ENCODE data around the gene MAP3K4.

MAP3K4 gene

DNA sequence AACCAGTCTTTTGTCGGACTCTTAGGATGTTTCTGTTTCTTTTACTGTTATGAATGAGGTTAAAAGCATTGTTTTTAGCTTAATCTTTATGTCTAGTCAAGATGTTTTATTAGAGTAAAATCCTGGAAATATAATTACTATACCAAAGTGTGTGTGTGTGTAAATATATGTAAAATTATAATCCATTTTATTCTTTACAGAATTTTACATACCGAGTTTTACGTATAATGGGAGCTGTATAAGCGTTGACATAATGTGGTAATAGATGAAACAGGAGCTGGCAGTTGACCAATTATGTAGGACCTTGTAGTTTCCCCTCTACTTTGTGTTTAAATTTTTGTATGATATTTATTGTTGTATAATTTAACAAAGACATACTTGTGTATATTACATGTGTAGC is 16.7 kb downstream of the MAP3K4 start:
- no peak for DNase-seq (ENCODE audit: low spot score)

DNA sequence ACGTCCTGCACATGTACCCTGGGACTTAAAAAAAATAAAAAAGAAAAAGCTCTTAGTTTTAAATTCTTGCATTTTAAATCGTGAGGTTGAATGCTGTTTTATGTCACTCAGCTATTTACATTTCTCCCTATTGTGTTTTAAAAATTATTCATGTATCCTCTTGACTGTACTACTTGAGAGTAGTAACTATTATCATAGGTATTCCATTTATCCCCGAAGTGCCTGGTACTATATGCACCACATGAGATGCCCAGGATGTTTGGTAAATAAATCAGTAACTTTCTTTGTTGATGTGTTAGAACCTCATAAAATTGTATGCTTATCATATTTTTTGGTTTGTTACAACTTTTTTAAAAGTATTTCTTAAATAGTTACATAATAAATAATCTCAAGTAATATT is 18.4 kb downstream of the MAP3K4 start:
- no peak for DNase-seq (ENCODE audit: low spot score)

DNA sequence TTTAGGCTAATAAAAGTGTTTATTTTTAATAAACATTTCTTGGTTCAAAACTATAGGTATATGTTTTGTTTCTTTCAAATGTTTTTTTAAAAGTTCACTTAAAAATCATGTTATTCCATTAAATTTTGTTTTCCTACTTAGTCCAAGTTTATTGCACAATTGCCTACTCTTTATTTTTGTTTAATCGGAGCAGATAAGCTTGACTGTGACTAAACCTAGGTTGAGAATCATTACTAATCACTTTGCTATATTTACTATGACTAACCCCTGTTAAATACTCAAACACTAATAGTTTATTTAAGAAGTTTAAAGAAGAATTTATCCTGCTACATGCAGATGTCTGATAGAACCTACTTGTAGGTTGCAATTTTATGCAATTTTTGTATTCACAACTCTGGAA is 18.8 kb downstream of the MAP3K4 start:
- DNase-seq (ENCODE audit: low spot score) = no peak

DNA sequence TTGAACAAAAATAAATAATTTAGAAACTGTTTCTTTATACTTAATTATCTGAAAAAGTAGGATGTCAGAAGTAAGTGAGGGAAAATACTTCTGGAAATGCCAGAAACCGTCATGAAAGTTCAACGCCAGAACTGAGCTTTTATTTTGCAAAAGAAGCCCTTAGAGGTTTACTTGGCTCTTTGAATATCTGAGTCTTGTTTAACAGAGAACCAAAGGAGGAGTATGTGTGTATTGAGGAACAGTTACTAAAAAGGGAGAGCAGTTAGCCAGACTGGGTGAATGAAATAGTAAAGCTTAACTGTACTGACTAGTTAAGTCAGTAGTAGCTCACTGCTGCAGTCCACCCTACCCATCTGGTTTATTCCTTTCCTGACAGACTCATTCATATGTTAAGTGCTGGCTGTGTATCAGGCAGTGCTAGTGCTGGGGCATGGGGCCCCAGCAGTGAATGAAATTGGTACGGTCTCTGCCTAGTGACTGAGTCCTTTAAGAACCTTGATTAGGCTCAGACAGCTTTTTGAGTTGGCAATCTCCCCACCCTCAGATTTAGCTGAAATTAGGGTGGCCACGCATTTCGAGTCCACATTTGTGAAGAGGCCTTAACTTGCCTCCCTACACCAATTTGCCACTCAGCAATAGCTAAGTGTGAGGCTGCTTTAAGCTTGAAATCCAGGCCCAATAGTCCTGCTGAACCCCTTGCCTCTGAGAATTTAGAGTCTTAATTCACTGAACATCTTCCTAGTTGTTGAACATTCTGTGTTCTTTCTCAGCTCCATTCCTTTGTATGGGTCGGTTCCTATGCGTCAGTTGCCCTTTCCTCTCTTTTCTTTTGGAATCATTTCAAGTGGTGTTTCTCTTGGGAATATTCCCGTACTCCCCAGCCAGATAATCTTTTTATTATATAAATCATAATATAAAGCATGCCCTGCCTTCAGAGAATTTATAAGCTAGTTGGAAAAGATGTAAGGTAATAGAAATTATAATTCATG is 20.2 kb downstream of the MAP3K4 start:
- no peak for DNase-seq (ENCODE audit: low spot score)

DNA sequence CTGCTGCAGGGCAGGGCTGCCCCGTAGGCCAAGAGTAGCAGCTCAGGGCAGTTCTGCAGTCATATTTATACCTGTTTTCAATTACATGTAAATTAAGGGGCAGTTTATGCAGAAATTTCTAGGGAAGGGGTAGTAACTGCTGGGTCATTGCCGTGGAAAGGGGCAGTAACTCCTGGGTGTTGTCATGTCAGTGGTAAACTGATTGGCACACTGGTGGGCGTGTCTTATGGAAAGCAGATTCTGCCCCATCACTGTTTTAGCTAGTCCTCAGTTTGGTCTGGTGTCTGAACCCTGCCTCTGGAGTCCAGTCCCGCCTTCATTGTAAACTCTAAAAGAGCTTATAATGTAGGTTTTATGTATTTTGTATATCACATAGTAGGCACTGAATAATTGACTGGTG is 22.1 kb downstream of the MAP3K4 start:
- DNase-seq (ENCODE audit: low spot score) = no peak

DNA sequence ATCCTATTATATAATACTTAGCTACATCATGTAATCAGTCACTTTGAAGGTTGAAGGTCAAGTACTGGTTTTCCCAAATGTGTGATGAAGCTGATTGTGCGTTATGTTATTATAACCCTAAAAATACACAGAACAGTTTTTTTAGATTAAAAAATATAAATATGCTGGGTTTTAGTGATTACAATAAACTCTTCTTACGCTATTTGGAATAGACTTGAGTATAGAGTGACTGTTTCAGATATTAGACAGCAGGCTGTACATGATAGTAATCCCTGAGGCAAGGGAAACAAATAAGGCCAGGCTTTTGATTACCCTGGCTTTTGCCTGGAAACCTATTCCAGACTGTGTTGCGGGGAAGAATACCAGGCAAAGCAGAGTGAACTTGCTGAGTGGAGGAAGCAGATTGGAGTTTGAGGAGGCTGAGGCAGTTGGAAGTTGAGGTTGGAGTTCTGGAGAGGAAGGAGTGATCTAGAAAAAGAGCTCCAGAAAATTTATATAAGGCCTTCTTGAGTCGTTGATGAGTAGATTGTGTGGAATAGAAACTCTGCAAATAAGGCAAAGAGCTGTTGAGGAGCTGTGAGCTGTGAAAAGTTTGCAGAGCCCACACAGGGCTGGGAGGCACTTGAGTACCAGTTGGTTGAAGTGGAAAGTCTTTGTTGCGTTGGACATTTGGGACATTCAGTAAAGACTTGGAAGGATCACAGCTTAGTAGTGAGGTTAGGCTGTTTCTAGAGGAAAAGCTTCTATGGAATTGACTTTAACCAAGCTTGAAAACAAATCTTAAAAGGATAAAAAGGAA is 26.4 kb downstream of the MAP3K4 start:
- DNase-seq (ENCODE audit: low spot score) = no peak

DNA sequence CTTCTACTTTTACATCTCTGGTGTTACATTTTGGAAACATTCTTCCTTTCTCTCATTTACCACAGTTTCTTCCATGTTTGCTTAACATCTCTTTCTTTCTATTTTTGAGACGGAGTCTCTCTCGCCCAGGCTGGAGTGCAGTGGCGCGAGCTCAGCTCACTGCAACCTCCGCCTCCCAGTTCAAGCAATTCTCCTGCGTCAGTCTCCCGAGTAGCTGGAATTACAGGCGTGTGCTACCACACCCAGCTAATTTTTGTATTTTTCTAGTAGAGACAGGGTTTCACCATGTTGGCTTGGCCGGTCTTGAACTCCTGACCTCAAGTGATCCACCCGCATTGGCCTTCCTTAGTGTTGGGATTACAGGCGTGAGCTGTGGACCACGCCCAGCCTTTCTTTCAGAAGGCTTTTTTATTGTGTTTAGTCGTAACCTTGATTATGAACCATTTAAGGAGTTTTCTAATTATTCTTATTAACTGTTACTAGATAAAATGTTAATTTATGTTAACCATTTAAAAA is 27.8 kb downstream of the MAP3K4 start:
- no peak for DNase-seq (ENCODE audit: low spot score)

DNA sequence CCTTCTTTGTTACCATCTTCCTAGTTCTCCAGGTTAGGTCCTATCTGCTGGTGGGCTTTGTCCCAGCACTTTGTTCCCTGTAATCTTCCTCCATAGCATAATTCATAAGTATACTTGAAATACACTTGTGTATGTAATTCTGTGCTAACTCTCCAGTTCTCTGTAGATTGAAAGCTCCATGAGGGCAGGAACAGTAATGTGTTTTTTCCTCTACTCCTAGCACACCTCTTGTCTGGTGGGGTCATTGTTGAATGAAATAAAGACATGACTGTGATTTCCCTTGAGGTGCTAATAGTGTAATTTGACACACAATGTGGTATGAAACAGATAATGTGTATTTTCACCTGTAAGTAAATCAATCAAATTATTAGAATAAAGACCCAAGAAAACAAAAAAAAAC is 30.0 kb downstream of the MAP3K4 start:
- no peak for DNase-seq (ENCODE audit: low spot score)

DNA sequence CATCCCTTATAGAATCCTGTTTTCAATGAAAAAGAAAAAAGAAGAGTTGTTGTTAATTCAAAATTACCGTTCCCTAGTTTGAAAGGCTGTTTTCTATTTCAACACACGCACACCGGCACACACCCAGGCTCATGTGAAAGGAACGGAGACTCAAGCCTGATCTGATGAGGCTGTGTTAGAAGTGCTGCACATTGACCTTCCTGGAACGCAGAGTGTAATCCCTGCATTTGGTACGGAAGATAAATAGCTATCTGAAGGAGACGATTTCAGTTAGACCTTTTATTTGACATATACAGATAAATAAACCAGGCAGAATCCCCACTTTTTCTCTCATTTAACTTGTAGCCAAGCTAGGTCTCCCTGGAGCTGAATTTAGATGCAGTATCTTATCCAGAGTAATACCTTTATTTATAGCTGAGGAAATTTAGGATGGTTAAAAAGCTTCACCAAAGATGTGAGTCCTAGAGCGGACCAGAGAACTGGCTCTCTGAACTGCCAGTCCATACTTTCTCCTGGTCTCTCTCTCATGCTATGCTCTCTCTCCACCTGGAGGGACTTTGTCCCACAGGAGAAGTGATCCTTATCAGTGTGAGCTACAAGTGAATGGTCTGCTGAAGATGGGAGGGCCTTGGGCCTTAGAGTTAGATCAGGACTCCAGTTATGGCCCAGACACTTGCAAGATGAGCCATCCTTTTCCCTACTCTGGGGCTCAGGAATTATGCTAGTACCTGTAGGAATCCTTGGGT is 30.6 kb downstream of the MAP3K4 start:
- no peak for DNase-seq (ENCODE audit: low spot score)

DNA sequence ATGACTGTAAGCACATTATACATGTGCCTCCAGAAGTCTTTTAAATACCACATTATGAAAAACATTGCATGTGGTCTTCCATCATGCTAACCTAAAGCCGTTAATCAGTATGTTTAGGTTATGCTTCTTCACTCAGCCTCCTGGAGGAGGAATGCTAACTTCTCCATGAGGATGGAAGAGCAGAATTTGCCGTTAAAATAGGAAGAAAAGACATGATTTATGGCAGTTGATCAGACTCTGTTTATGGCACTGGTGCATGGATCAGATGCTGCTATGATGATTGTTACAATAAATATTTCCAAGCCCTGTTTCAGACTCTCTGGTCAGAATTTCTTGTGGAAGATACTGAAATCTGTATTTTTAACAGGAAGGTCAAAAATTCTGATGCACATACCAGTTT is 31.7 kb downstream of the MAP3K4 start:
- no peak for DNase-seq (ENCODE audit: low spot score)

DNA sequence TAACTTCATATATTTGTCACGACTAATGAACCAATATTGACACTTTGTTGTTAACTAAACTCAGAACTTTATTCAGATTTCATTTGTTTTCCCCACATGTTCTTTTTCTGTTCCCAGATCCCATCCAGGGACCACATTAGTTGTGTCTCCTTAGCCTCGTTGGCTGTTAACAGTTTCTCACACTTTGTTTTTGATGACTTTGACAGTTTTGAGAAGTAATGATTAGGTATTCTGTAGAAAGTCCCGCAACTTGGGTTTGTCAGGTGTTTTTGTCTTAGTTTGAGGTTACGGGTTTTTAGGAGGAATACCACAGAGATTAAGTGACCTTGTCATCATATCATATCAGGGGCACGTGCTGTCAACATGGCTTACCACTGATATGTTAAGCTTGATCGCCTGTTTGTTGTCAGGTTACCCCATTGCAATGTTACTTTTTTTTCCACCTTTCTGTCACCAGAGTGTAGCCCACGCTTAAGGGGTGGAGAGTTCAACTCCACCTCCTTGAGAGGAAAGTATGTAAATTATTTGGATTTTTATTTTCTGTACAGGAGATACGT is 32.9 kb downstream of the MAP3K4 start:
- DNase-seq (ENCODE audit: low spot score) = no peak

DNA sequence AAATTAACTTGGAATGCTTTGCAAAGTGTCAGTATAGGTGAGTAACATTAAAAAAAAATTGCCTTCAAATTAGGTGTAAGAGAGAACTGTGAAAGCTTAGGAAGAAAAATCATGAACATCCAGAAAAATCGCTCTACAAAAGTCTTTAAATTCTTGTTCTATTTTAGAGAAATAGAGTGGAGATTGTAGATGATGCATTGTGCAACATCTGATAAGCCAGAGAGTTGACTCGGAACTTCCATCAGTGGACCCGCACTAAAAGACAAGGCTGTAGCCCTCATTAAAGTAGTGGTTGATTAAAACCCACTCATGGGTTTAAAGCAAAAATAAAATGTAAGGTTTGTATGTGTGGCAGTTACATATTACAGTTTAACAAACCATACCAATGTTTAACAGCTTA is 35.8 kb downstream of the MAP3K4 start:
- DNase-seq (ENCODE audit: low spot score) = no peak

DNA sequence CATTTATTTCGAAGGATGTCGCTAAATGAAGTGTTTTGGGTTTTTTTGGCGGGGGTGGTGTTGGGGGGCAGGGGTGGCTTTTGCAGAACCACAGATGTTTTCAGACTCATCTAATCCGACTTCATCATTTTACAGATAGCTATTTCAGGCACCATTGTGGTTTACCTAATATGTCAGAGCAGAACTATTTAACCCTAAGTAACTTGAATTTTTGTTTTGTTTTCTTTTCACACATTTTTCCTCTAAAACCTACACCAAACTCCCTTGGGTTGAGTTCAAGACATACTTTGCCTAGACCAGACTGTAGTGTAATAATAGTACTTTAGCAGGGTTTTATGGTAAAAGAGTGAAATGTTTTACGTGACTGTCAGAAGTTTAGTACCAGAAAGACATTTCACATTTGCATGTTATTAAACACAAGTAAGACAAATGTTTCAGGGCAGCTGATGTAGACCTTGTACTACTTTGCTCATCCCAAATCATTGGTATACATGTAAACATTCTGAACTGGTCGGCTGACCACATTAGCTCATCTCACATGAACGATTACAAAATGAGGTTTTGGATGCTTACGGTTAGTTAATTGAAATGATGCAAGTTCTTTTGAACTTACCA is 37.7 kb downstream of the MAP3K4 start:
- DNase-seq (ENCODE audit: low spot score) = no peak

DNA sequence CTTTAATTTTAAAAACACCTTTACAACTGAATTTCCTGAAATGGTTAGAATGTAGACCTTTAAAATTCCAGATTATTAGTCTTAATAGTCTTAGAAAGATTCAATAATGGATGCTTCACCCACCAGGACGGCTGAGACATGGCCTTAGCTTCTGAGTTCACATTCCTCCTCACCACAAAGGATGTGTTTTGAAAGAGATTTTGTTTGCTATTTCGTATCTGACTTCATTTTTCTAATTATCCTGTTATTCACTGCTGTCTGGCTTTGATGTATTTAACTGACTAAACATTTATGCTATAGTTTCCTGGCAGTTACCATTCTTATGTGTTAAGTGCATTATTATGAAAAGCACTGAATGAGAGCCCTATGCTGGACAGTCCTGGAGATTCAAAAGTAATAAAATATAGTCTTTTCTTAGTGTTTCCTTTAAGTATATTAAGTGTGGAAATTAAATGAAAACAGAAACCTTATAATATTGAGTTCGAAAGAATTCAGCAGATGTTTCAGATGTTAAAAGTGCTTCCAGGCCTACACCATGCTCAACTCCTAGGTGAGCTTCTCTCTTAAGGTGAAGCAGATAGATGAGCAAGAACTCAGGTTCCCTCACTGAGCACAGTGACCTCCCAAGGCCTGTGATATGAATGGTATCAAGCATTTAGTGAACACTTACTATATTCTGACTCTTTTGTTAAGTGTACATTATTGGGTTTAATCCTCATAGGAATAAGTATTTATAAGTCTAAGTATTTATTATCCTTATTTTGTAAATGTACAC is 40.3 kb downstream of the MAP3K4 start:
- no peak for DNase-seq (ENCODE audit: low spot score)

DNA sequence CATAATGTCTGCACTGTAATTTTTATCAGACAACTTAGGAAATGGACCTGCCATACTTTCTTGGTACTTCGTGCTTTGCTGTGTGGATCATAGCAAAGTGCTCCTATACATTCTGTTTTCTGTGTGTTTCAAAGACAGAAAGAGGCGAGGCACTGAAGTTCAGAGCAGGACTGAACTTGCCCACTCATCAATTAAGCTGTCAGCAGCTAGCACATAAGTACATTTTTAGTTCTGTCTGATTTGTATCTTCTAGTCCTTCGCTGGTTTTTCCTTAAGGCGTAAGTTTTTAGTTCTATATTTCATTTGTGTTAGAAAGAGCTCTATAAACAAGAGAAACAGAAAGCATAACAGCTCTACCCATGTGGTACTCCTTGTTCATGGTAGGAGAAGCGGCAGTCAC is 42.1 kb downstream of the MAP3K4 start:
- DNase-seq (ENCODE audit: low spot score) = no peak

DNA sequence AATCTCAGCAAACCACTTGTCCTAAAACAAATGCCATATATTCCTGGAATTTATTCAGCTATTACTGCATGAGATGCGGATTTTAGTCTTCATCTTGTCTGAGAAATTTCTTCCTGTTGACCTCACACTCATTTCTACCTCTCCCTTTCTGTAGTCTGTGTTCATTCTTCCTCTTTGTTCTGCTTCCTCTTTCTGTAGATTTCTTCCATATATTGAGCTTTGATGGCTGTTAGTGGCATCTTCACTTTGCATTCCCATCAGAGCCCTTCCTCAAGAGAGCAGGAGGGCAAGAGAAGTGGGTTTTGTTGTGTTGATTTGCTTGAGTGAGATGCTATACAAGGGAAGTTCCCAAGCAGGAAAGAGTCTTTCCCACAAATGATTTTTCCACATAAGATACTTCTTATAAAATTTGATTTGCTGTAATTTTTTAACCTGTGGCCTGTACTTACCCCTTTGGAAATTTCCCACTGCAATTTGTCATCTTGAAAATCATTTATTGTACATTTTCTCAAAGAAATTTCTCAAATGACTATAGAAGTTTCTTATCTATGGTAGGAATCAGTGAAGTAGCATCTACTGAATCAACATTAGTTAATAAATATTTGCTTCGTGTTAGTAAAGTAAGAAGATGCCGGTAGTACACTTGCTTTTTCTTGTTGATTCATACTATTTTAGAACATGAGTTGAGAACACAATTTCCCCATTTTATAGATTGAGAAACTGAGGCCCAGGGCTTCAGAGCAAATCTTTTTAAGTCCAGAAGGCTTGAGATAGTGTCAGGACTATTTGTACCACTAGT is 43.8 kb downstream of the MAP3K4 start:
- no peak for DNase-seq (ENCODE audit: low spot score)

DNA sequence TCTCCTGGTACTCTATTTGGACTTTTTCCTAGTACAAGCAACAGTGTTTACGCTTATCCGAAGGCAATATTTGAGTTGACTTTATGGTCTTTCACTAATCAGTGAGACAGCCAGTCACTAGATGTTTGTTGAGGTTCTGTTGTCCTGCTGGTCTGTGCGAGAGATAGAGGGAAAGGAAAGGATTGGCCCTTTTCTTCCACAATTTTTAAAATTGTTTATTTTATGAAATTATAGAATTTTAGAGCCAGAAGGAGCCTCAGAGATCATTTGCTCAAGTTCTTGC is 44.4 kb downstream of the MAP3K4 start:
- DNase-seq (ENCODE audit: low spot score) = no peak

DNA sequence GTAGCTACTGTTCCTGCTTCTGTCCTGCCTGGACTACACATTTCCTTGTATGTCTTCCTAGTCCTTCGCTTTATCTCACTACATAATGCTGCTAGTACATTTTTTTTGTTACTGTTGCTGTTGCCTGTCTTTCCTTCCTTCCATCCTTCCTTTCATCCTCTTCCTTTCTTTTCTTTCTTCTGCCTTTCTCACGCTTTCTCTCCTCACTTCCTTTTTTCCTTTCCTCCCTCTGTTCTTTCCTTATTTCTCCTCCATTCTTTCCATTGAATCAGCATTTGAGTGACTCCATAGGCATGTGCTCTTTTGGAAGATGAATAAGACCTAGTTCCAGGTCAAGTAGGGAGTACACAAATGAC is 46.3 kb downstream of the MAP3K4 start:
- no peak for DNase-seq (ENCODE audit: low spot score)

DNA sequence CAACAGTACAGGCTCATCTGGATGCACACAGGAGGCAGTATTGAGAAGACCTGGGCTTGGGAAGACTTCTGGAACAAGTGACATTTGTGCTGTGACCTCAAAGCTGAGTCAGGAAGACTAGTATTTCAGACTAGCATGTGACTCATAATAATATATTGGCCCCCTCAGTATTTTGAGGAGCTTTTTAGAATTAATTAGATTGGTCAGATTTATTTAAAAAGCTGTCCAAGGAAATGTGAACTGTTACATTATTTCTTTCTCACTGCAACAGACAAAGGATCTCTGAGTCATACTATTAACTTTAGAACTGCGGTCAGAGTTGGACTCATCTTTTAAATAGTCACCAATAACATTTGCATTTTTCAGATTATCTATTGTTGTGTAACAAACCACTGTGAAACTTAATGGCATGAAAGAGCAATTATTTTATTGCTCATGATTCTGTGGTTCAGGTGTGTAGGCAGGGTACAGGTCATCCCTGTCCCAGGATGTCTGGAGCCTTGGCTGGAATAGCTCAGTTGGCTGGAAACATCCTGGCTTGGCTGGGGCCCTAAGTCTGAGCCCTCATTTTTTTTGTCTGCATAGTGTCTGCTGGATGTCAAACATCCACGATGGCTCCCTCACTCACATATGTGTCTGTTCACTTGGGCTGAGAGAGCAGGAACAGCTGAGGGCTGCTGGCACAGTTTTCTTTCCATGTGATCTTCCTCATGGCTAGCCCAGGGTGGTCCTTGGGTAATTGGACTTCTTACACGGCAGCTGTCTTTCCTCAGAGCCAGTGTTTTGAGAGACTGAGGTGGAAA is 46.9 kb downstream of the MAP3K4 start:
- no peak for DNase-seq (ENCODE audit: low spot score)

Data from CD4-positive, alpha-beta T cell treated with Interleukin-15 for 4 hours (primary cell).